SK-N-SH (cell line): ENCODE data around the gene CYP21A2. TPM values are rescaled to one million over a fixed set of nuclear protein-coding genes. Genes with fewer than 3 reads are reported as not detected.

Experiments
- CTCF ChIA-PET: fragments of 300-600, 350-600 bp; formaldehyde crosslinking; extraction: SDS; loops from one replicate; lab custom pipeline; 2021; lab: Yijun Ruan, JAX
- POLR2A ChIA-PET: fragments of 350-600 bp; sonication (Branson Sonifier 250); formaldehyde crosslinking; extraction: SDS; loops from one replicate; lab custom pipeline; 2020; ENCODE audit warnings: antibody characterized with exemption, inconsistent platforms; lab: Yijun Ruan, JAX
- DNase-seq: peaks from one replicate; pipeline ENCODE4 v3.0.0; 2012
- H2AFZ ChIP-seq: fragments of 200-600 bp; sonication (generic); 2 replicates; pipeline ENCODE4 v1.8.1; 2016; ENCODE audit warnings: antibody characterized with exemption, mild to moderate bottlenecking, low read depth
- H3F3A ChIP-seq: fragments of 200-600 bp; sonication (generic); replicated peaks from 2 replicates; pipeline ENCODE3; 2016; ENCODE audit warnings: antibody characterized with exemption, mild to moderate bottlenecking; ENCODE audit not compliant: insufficient read depth
- H3K27ac ChIP-seq, 2 experiments: fragments of 200-500 bp in 1 of 2; fragments of 200-600 bp in 1 of 2; sonication (Bioruptor generic) in 1 of 2; sonication (generic), shearing (Covaris generic) in 1 of 2; 2 replicates each; pipeline versions ENCODE4 v1.5.1 to v1.6.1; 2014 to 2016; ENCODE audit warnings: low read depth in 2 of 2, inconsistent platforms in 1 of 2, low read length in 1 of 2, mild to moderate bottlenecking in 1 of 2, mixed read lengths in 1 of 2
- H3K27me3 ChIP-seq: fragments of 200-600 bp; sonication (generic), shearing (Covaris generic); 2 replicates; pipeline ENCODE4 v1.6.1; 2016; ENCODE audit warnings: mixed run types; ENCODE audit not compliant: insufficient read depth
- H3K36me3 ChIP-seq, 2 experiments: fragments of 200-500 bp in 1 of 2; fragments of 200-600 bp in 1 of 2; sonication (Bioruptor generic) in 1 of 2; sonication (generic) in 1 of 2; replicated peaks in 1 of 2; 2 replicates each; pipeline versions ENCODE3 to v1.5.1; 2014 to 2016; ENCODE audit warnings: low read length in 1 of 2, mild to moderate bottlenecking in 1 of 2; ENCODE audit not compliant: insufficient read depth in 2 of 2, control insufficient read depth in 1 of 2
- H3K4me1 ChIP-seq, 2 experiments: fragments of 200-500 bp in 1 of 2; fragments of 200-600 bp in 1 of 2; sonication (Bioruptor generic) in 1 of 2; sonication (generic), shearing (Covaris generic) in 1 of 2; 2 replicates each; pipeline versions ENCODE4 v1.5.1 to v1.6.1; 2014 to 2016; ENCODE audit warnings: low read depth in 1 of 2, low read length in 1 of 2, mixed run types in 1 of 2; ENCODE audit not compliant: insufficient read depth in 2 of 2, control insufficient read depth in 1 of 2
- H3K4me2 ChIP-seq: fragments of 200-600 bp; sonication (generic), shearing (Covaris generic); 2 replicates; pipeline ENCODE4 v1.6.1; 2017; ENCODE audit warnings: mixed run types
- H3K4me3 ChIP-seq, 2 experiments: fragments of 200-500 bp in 1 of 2; fragments of 200-600 bp in 1 of 2; sonication (Bioruptor generic) in 1 of 2; sonication (generic), shearing (Covaris generic) in 1 of 2; 2 replicates each; pipeline versions ENCODE4 v1.5.1 to v1.8.1; 2014 to 2016; ENCODE audit warnings: low read depth in 2 of 2, inconsistent platforms in 1 of 2, low read length in 1 of 2, mild to moderate bottlenecking in 1 of 2, mixed read lengths in 1 of 2, moderate library complexity in 1 of 2
- H3K79me2 ChIP-seq: fragments of 200-600 bp; sonication (generic); 2 replicates; pipeline ENCODE4 v1.8.1; 2017; ENCODE audit warnings: mild to moderate bottlenecking; ENCODE audit not compliant: insufficient read depth
- H3K9ac ChIP-seq: fragments of 200-600 bp; sonication (generic); 2 replicates; pipeline ENCODE4 v1.6.1; 2017; ENCODE audit warnings: mixed run types
- H3K9me2 ChIP-seq: fragments of 200-600 bp; sonication (generic); 2 replicates; pipeline ENCODE4 v1.6.1; 2017; ENCODE audit warnings: mixed run types
- H3K9me3 ChIP-seq: fragments of 200-600 bp; sonication (generic); 2 replicates; pipeline ENCODE4 v1.6.1; 2017; ENCODE audit warnings: mixed run types, mild to moderate bottlenecking, moderate library complexity
- H4K20me1 ChIP-seq: fragments of 200-600 bp; sonication (generic); 2 replicates; pipeline ENCODE4 v1.6.1; 2017; ENCODE audit warnings: mild to moderate bottlenecking, mixed run types; ENCODE audit not compliant: insufficient read depth
- CHD2 ChIP-seq: fragments of 150-350 bp; IDR thresholded peaks from 2 replicates; pipeline ENCODE4 v1.6.1; 2018; ENCODE audit warnings: low read length; ENCODE audit not compliant: partially characterized antibody
- CTCF ChIP-seq: fragments of 200-600 bp; sonication (generic); IDR thresholded peaks from 2 replicates; pipeline ENCODE4 v1.6.1; 2017; ENCODE audit warnings: antibody characterized with exemption, mild to moderate bottlenecking, moderate library complexity
- EZH2phosphoT487 ChIP-seq: fragments of 200-600 bp; sonication (generic); IDR thresholded peaks from 2 replicates; pipeline ENCODE4 v1.6.1; 2017; ENCODE audit warnings: low read depth, mixed run types, mild to moderate bottlenecking, antibody characterized with exemption, moderate library complexity, borderline replicate concordance
- FOXJ3 ChIP-seq: sonication (generic); formaldehyde crosslinking; IDR thresholded peaks from 2 replicates; pipeline ENCODE4 v1.5.1; 2020; ENCODE audit warnings: mild to moderate bottlenecking, missing genetic modification reagents
- GABPA ChIP-seq: IDR thresholded peaks from 2 replicates; pipeline ENCODE4 v1.4.0; 2012; ENCODE audit warnings: low read depth, mild to moderate bottlenecking
- GATA2 ChIP-seq: sonication (generic); formaldehyde crosslinking; IDR thresholded peaks from 2 replicates; pipeline ENCODE4 v1.5.0; 2020; ENCODE audit warnings: mild to moderate bottlenecking, missing genetic modification reagents
- JUND ChIP-seq: IDR thresholded peaks from 2 replicates; pipeline ENCODE4 v1.4.0; 2012
- MEF2A ChIP-seq: IDR thresholded peaks from 2 replicates; pipeline ENCODE4 v1.4.0; 2012; ENCODE audit warnings: low read depth, borderline replicate concordance
- NRF1 ChIP-seq: IDR thresholded peaks from 2 replicates; pipeline ENCODE4 v1.6.1; 2012; ENCODE audit warnings: low read depth, mild to moderate bottlenecking, low read length
- SIN3A ChIP-seq: IDR thresholded peaks from 2 replicates; pipeline ENCODE4 v1.6.1; 2012; ENCODE audit warnings: low read depth, mild to moderate bottlenecking, low read length, moderate library complexity, borderline replicate concordance
- SMC3 ChIP-seq: IDR thresholded peaks from 2 replicates; pipeline ENCODE4 v1.6.1; 2012; ENCODE audit warnings: low read depth, low read length, improper control_type of control experiment
- TAF1 ChIP-seq: IDR thresholded peaks from 2 replicates; pipeline ENCODE4 v1.6.1; 2012; ENCODE audit warnings: low read depth, mild to moderate bottlenecking, low read length, moderate library complexity, borderline replicate concordance
- TEAD4 ChIP-seq: IDR thresholded peaks from 2 replicates; pipeline ENCODE4 v1.4.0; 2012; ENCODE audit warnings: mild to moderate bottlenecking, borderline replicate concordance; ENCODE audit not compliant: insufficient read depth
- USF1 ChIP-seq: IDR thresholded peaks from 2 replicates; pipeline ENCODE4 v1.4.0; 2012; ENCODE audit warnings: low read depth, borderline replicate concordance
- USF2 ChIP-seq: fragments of 150-350 bp; IDR thresholded peaks from 2 replicates; pipeline ENCODE4 v1.6.1; 2017; ENCODE audit warnings: antibody characterized with exemption, low read length, low read depth, borderline replicate concordance
- YY1 ChIP-seq: IDR thresholded peaks from 2 replicates; pipeline ENCODE4 v1.4.0; 2012; ENCODE audit warnings: low read depth, mild to moderate bottlenecking
- WGBS: methylation state at CpG from one replicate; pipeline ENCODE4 v1.1.6; 2017; ENCODE audit warnings: low lambda C conversion rate; 5-methylcytosine and 5-hydroxymethylcytosine counted together
- polyA plus RNA-seq, 3 experiments: library from polyadenylated mRNA; depleted of rRNA; stranded (reverse); fragments of >200 nt; gene quantifications; 2 replicates each; pipeline ENCODE4 v1.2.3, GENCODE V29; 2012
- TF ChIP-seq, protein P1 (sequence below): IDR thresholded peaks from 2 replicates; pipeline ENCODE4 v1.4.0; 2012; ENCODE audit warnings: low read depth
- TF ChIP-seq, protein P2 (sequence below): fragments of 150-350 bp; IDR thresholded peaks from 2 replicates; pipeline ENCODE4 v1.6.1; 2016; ENCODE audit warnings: mild to moderate bottlenecking, low read depth, low read length

The CYP21A2 gene
- polyA plus RNA-seq, 1 of the 3 experiments (the other 2 are of a cell fraction) = not detected

DNA sequence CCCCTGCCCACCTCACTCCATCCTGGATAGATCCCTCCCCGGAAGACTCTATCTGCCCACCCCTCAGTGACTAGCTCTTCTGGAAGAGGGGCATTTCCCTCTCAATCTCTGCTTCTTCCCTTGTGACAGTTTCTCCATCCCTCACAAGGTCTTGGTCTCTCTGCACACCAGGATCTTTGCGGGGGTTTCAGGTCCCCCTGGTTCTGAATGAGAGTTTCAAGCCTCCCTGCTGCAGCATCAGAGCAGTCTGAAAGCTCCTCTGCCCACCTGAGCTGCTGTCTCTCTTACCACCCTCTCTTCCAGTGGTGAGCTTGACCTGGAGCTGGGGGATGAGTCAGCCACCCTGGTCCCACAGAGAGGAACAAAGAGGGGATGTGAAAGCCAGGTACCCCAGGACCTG, 46.6 kb downstream of the CYP21A2 start:
- Histone ChIP-seq H3F3A (no peaks in the 10 kb centered on the region), H3K27ac (no peak overlapping the region), H3K27me3 (peaks cover 32% of the 10 kb centered on the region), H3K36me3 (no peaks in the 10 kb centered on the region), H4K20me1 (no peaks in the 10 kb centered on the region), H3K4me3 (no peak overlapping the region), H3K79me2 (no peaks in the 10 kb centered on the region), H3K9me2 (no peaks in the 10 kb centered on the region), H3K4me2 (no peak overlapping the region), H3K9me3 (no peaks in the 10 kb centered on the region), H3K4me1 (peaks cover 0 to 18% of the 10 kb centered on the region in 2 experiments; a peak in 2 of 4 replicates), H2AFZ (no peak overlapping the region), H3K9ac (no peak overlapping the region)
- DNase-seq = no peak
- ChIA-PET CTCF (interaction anchor here (0.6 to 1.2 kb wide), 3 partner anchors 32 to 38 kb away, joined by 3 read pairs; no protein-coding TSS in a partner anchor), POLR2A (no interaction called here)
- WGBS = 51% methylated on average over 2 of the region's 2 CpGs
- TF ChIP-seq USF1 = no peak
- TF ChIP-seq SIN3A = no peak
- no peak for TF ChIP-seq CTCF
- TF ChIP-seq, protein P1, sequence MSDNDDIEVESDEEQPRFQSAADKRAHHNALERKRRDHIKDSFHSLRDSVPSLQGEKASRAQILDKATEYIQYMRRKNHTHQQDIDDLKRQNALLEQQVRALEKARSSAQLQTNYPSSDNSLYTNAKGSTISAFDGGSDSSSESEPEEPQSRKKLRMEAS = no peak
- no peak for TF ChIP-seq FOXJ3
- TF ChIP-seq GATA2 = no peak

DNA sequence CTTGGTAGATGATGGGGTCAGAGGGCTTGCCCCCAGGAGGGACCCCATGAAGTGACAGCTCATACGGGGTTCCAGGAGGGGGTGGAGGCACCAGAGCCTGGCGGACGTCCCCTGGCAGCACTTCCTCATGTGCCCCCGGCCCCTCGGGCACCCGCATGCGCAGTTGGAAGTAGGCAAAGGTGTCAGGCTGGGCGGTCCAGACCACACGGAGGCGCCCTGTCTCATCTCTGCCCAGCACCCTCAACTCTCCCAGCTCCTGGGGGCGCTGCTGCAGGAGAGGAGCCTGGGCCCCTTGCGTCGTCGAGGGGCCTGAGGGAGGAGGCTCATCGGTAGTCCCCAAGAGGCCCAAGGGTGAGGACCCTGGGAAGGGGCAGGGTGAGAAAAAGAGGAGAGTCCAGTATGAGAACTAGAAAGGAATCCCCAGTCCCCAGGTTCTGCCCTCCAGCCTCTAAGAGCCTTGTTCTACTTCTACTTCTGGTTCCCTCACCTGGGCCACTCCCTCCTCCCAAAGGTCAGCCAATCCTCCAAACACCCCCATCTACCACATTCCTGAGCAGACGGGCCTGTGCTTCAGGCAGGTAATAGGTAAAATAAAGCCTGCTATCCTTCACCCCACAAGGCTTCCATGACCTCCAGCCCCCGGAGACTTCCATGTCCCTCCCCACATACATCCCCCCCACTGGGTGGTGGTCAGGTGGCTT, 47.7 kb downstream of the CYP21A2 start:
- Histone ChIP-seq H3F3A (no peaks in the 10 kb centered on the region), H3K27me3 (peaks cover 44% of the 10 kb centered on the region), H3K4me1 (peaks cover 0 to 15% of the 10 kb centered on the region in 2 experiments; a peak in 2 of 4 replicates), H3K4me3 (no peak overlapping the region), H3K9me3 (no peaks in the 10 kb centered on the region), H4K20me1 (no peaks in the 10 kb centered on the region), H2AFZ (no peak overlapping the region), H3K4me2 (0 out of 2 replicates have a peak overlapping the region, but pooled peaks have one; percentile 21), H3K79me2 (no peaks in the 10 kb centered on the region), H3K9me2 (no peaks in the 10 kb centered on the region), H3K36me3 (no peaks in the 10 kb centered on the region), H3K27ac (no peak overlapping the region), H3K9ac (no peak overlapping the region)
- peak; percentile 63 for DNase-seq
- POLR2A ChIA-PET = no interaction called here
- 26% methylated on average over 11 of the region's 17 CpGs for WGBS
- CTCF ChIA-PET = interaction anchor here (0.6 to 1.3 kb wide), 4 partner anchors 10 to 1065 kb away, joined by 3 to 4 read pairs (median 3); no protein-coding TSS in a partner anchor
- no peak for TF ChIP-seq GATA2
- TF ChIP-seq CHD2 = no peak
- no peak for TF ChIP-seq TAF1
- no peak for TF ChIP-seq MEF2A
- no peak for TF ChIP-seq GABPA
- no peak for TF ChIP-seq USF2
- no peak for TF ChIP-seq EZH2phosphoT487
- TF ChIP-seq SMC3 = no peak
- no peak for TF ChIP-seq JUND
- no peak for TF ChIP-seq YY1
- TF ChIP-seq SIN3A = no peak
- no peak for TF ChIP-seq TEAD4
- TF ChIP-seq, protein P2, sequence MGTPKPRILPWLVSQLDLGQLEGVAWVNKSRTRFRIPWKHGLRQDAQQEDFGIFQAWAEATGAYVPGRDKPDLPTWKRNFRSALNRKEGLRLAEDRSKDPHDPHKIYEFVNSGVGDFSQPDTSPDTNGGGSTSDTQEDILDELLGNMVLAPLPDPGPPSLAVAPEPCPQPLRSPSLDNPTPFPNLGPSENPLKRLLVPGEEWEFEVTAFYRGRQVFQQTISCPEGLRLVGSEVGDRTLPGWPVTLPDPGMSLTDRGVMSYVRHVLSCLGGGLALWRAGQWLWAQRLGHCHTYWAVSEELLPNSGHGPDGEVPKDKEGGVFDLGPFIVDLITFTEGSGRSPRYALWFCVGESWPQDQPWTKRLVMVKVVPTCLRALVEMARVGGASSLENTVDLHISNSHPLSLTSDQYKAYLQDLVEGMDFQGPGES = no peak
- TF ChIP-seq NRF1 = no peak
